RWPE2 (cell line): ENCODE results near the gene LY6G5C.
A peak's percentile ranks its signal among the peaks of the same experiment; 100 is the strongest.

Source experiments
- ATAC-seq: fragments of 200-7000 bp; cut with Tn5 transposase; 3 replicates; pipeline ENCODE4 v1.9.1; 2021; ENCODE audit warnings: low read depth
- DNase-seq: peaks from one replicate; pipeline ENCODE4 v3.0.0-alpha.2; 2020; ENCODE audit warnings: low spot score
- H3K27ac ChIP-seq: fragments of 450-650 bp; 2 replicates; pipeline ENCODE4 v1.5.1; 2017; ENCODE audit warnings: mild to moderate bottlenecking; ENCODE audit not compliant: poor library complexity, severe bottlenecking
- H3K27me3 ChIP-seq: fragments of 250-450 bp; sonication (Bioruptor Pico); 2 replicates; pipeline ENCODE4 v1.5.1; 2021; ENCODE audit warnings: mild to moderate bottlenecking, moderate library complexity; ENCODE audit not compliant: insufficient read depth, poor library complexity, severe bottlenecking
- H3K36me3 ChIP-seq: fragments of 250-450 bp; sonication (Bioruptor Pico); 2 replicates; pipeline ENCODE4 v1.5.1; 2020; ENCODE audit warnings: low read depth, mild to moderate bottlenecking, moderate library complexity
- H3K4me1 ChIP-seq: fragments of 250-450 bp; sonication (Bioruptor Pico); 2 replicates; pipeline ENCODE4 v1.5.1; 2021; ENCODE audit warnings: mild to moderate bottlenecking, moderate library complexity; ENCODE audit not compliant: insufficient read depth, poor library complexity, severe bottlenecking
- H3K4me3 ChIP-seq: fragments of 250-450 bp; sonication (Bioruptor Pico); 2 replicates; pipeline ENCODE4 v1.5.1; 2021; ENCODE audit warnings: mild to moderate bottlenecking, moderate library complexity; ENCODE audit not compliant: severe bottlenecking
- H3K9me3 ChIP-seq: fragments of 250-450 bp; sonication (Bioruptor Pico); 2 replicates; pipeline ENCODE4 v1.5.1; 2021; ENCODE audit warnings: mild to moderate bottlenecking, moderate library complexity; ENCODE audit not compliant: severe bottlenecking
- TF ChIP-seq, protein P1 (sequence below): fragments of 450-650 bp; IDR thresholded peaks from one replicate; pipeline ENCODE4 v1.5.1; 2017; ENCODE audit warnings: mild to moderate bottlenecking, moderate library complexity; ENCODE audit not compliant: poor library complexity, severe bottlenecking

LY6G5C gene

DNA sequence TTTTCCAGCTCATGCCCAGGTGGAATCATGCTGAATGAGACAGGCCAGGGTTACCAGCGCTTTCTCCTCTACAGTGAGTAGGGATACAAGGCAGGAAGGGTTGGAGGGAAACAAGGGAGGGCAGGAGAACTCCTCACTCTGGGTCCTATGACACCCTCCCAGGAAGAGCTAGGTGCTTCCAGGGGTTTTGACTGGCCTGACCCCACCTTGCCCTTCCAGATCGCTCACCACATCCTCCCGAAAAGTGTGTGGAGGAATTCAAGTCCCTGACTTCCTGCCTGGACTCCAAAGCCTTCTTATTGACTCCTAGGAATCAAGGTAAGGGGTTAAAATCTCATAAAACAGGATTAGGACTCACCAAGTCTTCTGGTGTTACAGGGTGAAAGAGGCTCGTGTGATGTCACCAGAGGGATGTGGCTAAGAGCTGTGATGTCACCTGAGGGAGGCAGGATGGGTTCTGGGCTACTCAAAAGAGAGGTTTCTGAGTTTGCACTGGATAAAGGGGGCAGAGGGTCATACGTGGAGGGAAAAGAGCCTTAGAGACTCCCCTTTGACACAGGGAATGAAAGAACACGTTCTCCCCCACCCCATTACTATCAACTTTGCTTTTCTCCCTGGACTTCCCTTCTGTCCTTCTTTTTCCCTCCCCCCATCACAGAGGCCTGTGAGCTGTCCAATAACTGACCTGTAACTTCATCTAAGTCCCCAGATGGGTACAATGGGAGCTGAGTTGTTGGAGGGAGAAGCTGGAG lies 23.3 kb downstream of the LY6G5C start:
- no peaks in the 10 kb centered on the region for H3K27me3 ChIP-seq
- TF ChIP-seq, protein P1, sequence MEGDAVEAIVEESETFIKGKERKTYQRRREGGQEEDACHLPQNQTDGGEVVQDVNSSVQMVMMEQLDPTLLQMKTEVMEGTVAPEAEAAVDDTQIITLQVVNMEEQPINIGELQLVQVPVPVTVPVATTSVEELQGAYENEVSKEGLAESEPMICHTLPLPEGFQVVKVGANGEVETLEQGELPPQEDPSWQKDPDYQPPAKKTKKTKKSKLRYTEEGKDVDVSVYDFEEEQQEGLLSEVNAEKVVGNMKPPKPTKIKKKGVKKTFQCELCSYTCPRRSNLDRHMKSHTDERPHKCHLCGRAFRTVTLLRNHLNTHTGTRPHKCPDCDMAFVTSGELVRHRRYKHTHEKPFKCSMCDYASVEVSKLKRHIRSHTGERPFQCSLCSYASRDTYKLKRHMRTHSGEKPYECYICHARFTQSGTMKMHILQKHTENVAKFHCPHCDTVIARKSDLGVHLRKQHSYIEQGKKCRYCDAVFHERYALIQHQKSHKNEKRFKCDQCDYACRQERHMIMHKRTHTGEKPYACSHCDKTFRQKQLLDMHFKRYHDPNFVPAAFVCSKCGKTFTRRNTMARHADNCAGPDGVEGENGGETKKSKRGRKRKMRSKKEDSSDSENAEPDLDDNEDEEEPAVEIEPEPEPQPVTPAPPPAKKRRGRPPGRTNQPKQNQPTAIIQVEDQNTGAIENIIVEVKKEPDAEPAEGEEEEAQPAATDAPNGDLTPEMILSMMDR = no peak
- ATAC-seq (no peak), DNase-seq (no peak)
- no peaks in the 10 kb centered on the region for H3K9me3 ChIP-seq
- H3K27ac ChIP-seq = no peak overlapping the region
- H3K36me3 ChIP-seq = 0 out of 2 replicates have a peak, but pooled peaks cover 3% of the 10 kb centered on the region
- H3K4me1 ChIP-seq = no peaks in the 10 kb centered on the region
- H3K4me3 ChIP-seq = no peak overlapping the region

DNA sequence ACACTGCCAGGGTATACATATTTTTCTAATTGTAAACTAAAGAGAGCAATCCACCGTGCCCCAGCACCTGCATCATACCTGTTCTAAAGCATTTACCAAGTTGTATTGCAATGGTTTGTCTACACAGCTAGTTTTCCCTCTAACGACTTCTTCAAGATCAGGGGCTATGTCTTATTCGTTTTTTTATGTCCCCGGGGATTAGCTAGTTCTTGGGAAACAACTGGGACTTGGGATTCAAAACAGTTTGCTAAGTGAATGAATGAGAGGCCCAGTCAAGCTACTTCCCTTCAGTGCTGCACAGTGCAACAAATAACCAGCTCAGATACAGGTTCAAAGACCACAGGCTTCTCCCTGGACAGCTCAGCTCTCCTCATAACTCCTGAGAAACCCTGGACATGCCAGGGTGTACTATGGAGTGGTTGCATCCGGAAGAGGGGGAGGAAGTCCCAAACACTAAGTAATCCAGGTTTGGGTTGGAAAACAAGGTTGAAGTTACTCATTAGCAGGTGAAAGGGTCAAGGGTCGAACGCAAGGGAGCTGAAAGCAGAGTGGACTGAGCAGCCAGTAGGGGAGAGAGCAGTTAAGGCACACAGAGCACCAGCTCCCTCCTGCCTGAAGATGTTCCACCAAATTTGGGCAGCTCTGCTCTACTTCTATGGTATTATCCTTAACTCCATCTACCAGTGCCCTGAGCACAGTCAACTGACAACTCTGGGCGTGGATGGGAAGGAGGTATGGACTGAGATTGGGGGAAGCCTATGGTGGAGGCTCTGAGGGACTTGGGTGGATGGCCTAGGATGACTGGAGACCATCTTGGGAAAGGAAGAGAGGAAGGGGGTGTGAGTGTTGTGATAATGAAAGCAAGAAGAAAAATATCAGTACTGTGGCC lies 25.3 kb downstream of the LY6G5C start, which contains the start of gene APOM:
Gene APOM (plus strand): TSS at position 546 of the 889 bp plus-strand sequence. CDS start 73 bp downstream, at position 619.
- H3K9me3 ChIP-seq = no peaks in the 10 kb centered on the region
- H3K4me1 ChIP-seq = no peaks in the 10 kb centered on the region
- no peak within 1 kb of the TSS for H3K4me3 ChIP-seq
- no peaks in the 10 kb centered on the region for H3K27me3 ChIP-seq
- peaks cover 12% of the 10 kb centered on the region for H3K36me3 ChIP-seq
- DNase-seq (no peak), ATAC-seq (no peak)
- no peak within 1 kb of the TSS for H3K27ac ChIP-seq
- TF ChIP-seq, protein P1 = no peak

DNA sequence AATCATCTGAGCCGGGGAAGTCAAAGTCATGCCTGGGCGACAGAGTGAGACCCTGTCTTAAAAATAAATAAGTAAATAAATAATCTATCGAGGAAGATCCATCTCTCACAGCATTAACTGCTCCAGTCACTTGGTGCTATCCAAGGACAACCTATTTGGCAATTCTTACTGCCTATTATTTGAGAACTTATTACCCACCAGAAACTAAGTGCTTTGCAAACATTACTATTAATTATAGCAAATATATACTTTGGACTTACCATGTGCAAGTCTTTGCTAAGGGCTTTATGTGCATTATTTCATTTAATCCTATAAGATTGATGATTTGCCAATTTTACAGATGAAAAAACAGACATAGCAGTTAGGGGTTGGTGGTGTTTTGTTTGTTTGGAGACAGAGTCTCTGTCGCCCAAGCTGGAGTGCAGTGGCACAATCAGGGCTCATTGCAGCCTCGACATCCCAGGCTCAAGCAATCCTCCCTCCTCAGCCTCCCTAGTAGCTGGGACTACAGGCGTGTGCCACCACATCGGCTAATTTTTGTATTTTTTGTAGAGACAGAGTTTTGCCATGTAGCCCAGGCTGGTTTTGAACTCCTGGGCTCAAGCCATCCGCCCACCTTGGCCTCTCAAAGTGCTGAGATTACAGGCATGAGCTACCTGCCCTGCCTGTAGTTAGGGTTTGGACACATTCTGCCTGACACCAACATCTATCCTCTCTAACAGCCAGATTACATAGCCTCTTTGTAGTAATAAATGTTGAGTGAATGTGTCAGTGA lies 26.1 kb downstream of the LY6G5C start:
- ATAC-seq (no peak), DNase-seq (no peak)
- no peak overlapping the region for H3K27ac ChIP-seq
- TF ChIP-seq, protein P1 = no peak
- H3K27me3 ChIP-seq = no peaks in the 10 kb centered on the region
- peaks cover 20% of the 10 kb centered on the region for H3K36me3 ChIP-seq
- no peaks in the 10 kb centered on the region for H3K4me1 ChIP-seq
- H3K9me3 ChIP-seq = no peaks in the 10 kb centered on the region
- no peak overlapping the region for H3K4me3 ChIP-seq

DNA sequence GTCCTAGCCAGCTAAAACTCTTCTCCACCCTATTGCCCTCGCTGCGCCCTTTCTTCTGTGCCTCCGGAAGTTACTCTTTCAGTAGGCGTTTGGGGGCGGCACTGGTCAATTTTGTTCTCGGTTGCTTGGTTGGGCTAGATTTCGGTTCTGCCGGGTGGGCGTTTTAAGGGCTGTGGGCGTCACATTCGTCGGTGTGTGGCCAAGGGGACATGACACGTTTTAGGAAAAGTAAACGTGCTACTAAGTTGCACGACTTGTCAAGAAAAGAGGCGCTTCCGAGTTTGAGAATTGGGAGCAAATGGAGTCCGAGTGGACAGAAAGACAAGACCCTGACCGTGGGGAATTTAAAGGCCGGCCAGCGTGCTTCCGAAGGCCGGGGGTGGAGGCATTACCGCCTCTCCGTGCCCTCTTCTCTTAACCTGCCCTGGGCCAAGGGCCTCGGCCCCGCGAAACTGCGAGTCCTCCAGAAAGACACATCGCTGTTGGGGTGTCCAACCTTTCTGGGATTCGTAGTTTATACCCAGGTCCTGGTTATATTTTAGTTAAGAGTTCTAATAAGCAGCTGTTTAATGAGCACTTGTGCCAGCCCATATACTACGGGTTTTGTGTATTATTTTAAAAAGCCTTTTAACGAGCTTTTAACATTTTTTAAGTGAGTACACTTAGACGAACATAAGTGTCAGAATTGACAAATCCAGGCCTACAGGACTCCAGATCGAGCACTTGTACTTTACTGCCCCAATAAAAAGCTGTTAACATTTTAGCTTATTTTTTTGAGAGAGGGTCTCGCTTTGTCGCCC lies 27.7 kb downstream of the LY6G5C start:
- peak; percentile 84 for DNase-seq
- Histone ChIP-seq H3K36me3 (peaks cover 36% of the 10 kb centered on the region), H3K4me1 (no peaks in the 10 kb centered on the region), H3K27ac (peak overlapping the region; percentile 84), H3K27me3 (no peaks in the 10 kb centered on the region), H3K4me3 (peak overlapping the region; percentile 93), H3K9me3 (no peaks in the 10 kb centered on the region)
- ATAC-seq = peak; percentile 69
- TF ChIP-seq, protein P1 = peak; percentile 11
